Neural progenitor cell (in vitro differentiated cells): ENCODE results near the gene STRA8.

Experiments used
- EZH2phosphoT487 ChIP-seq: fragments of 200-600 bp; sonication (generic); IDR thresholded peaks from 2 replicates; pipeline ENCODE4 v1.6.1; 2017; ENCODE audit warnings: antibody characterized with exemption
- TF ChIP-seq, protein P1 (sequence below): fragments of 200-600 bp; sonication (generic); IDR thresholded peaks from 2 replicates; pipeline ENCODE4 v1.5.1; 2017; ENCODE audit warnings: antibody characterized with exemption, mild to moderate bottlenecking

- TF ChIP-seq, protein P1, sequence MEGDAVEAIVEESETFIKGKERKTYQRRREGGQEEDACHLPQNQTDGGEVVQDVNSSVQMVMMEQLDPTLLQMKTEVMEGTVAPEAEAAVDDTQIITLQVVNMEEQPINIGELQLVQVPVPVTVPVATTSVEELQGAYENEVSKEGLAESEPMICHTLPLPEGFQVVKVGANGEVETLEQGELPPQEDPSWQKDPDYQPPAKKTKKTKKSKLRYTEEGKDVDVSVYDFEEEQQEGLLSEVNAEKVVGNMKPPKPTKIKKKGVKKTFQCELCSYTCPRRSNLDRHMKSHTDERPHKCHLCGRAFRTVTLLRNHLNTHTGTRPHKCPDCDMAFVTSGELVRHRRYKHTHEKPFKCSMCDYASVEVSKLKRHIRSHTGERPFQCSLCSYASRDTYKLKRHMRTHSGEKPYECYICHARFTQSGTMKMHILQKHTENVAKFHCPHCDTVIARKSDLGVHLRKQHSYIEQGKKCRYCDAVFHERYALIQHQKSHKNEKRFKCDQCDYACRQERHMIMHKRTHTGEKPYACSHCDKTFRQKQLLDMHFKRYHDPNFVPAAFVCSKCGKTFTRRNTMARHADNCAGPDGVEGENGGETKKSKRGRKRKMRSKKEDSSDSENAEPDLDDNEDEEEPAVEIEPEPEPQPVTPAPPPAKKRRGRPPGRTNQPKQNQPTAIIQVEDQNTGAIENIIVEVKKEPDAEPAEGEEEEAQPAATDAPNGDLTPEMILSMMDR = no peak
- TF ChIP-seq EZH2phosphoT487 = no peak
These were observed 27.5 kb downstream of the STRA8 start for GRCh38 chr7:135260930-135261721.
